HEK293 (cell line): ENCODE measurements around the gene EDIL3.
A peak's percentile ranks its signal among the peaks of the same experiment; 100 is the strongest.

Experiments used
- CTCF ChIA-PET: fragments of 350-600 bp; formaldehyde crosslinking; extraction: SDS; loops from one replicate; lab custom pipeline; 2021; ENCODE audit warnings: antibody characterized with exemption; lab: Yijun Ruan, JAX
- POLR2A ChIA-PET: fragments of 300-600 bp; formaldehyde crosslinking; extraction: SDS; loops from one replicate; lab custom pipeline; 2020; ENCODE audit warnings: antibody characterized with exemption, inconsistent platforms; lab: Yijun Ruan, JAX
- H3K27ac ChIP-seq: fragments of 200-500 bp; sonication (Bioruptor generic); 2 replicates; pipeline ENCODE4 v1.5.1; 2014; ENCODE audit warnings: low read depth, low read length, control low read depth, inconsistent platforms; ENCODE audit errors: extremely low read depth
- H3K36me3 ChIP-seq, 2 experiments: fragments of 200-500 bp in 1 of 2; sonication (Bioruptor generic) in 1 of 2; 1 replicate in 1 of 2; 2 replicates in 1 of 2; pipeline ENCODE4 v1.5.1; 2014 to 2017; ENCODE audit warnings: inconsistent platforms in 2 of 2, low read length in 2 of 2; ENCODE audit not compliant: control insufficient read depth in 2 of 2, insufficient read depth in 1 of 2
- H3K4me1 ChIP-seq: fragments of 200-500 bp; sonication (Bioruptor generic); 2 replicates; pipeline ENCODE4 v1.5.1; 2014; ENCODE audit warnings: mild to moderate bottlenecking, low read length, inconsistent platforms; ENCODE audit not compliant: control insufficient read depth, insufficient read depth
- H3K4me3 ChIP-seq: 2 replicates; pipeline ENCODE4 v1.5.1; 2011; ENCODE audit warnings: low read depth, mild to moderate bottlenecking, control low read depth, low read length, moderate library complexity
- H3K9me3 ChIP-seq: fragments of 200-500 bp; sonication (Bioruptor generic); 2 replicates; pipeline ENCODE4 v1.5.1; 2014; ENCODE audit warnings: low read depth, low read length, inconsistent platforms; ENCODE audit not compliant: control insufficient read depth, insufficient read depth
- CTCF ChIP-seq: fragments of 450-650 bp; formaldehyde crosslinking; IDR thresholded peaks from 2 replicates; pipeline ENCODE4 v1.5.1; 2016; ENCODE audit warnings: missing biosample characterization, missing genetic modification characterization
- EGR2 ChIP-seq: fragments of 450-650 bp; formaldehyde crosslinking; IDR thresholded peaks from 2 replicates; pipeline ENCODE4 v1.5.1; 2016; ENCODE audit warnings: low read depth, missing biosample characterization, missing genetic modification characterization
- IKZF3 ChIP-seq: fragments of 450-650 bp; IDR thresholded peaks from 2 replicates; pipeline ENCODE4 v1.5.0; 2018; ENCODE audit warnings: missing biosample characterization, mild to moderate bottlenecking, missing genetic modification characterization, moderate library complexity
- MEIS1 ChIP-seq: sonication (generic); formaldehyde crosslinking; IDR thresholded peaks from 2 replicates; pipeline ENCODE4 v1.8.1; 2022; ENCODE audit warnings: missing genetic modification reagents, mild to moderate bottlenecking, borderline replicate concordance
- SETDB1 ChIP-seq: IDR thresholded peaks from one replicate; pipeline ENCODE4 v1.6.1; 2017; ENCODE audit warnings: mild to moderate bottlenecking, low read length, moderate library complexity, mixed read lengths; ENCODE audit not compliant: insufficient read length
- ZBTB49 ChIP-seq: fragments of 450-650 bp; formaldehyde crosslinking; IDR thresholded peaks from 2 replicates; pipeline ENCODE4 v1.5.1; 2016; ENCODE audit warnings: missing biosample characterization, missing genetic modification characterization, low read depth
- ZBTB6 ChIP-seq: fragments of 450-650 bp; formaldehyde crosslinking; IDR thresholded peaks from 2 replicates; pipeline ENCODE4 v1.5.1; 2017; ENCODE audit warnings: missing biosample characterization, missing genetic modification characterization
- ZFP37 ChIP-seq: fragments of 450-650 bp; formaldehyde crosslinking; IDR thresholded peaks from 2 replicates; pipeline ENCODE4 v1.5.1; 2016; ENCODE audit warnings: missing biosample characterization, missing genetic modification characterization
- ZNF133 ChIP-seq: fragments of 450-650 bp; formaldehyde crosslinking; IDR thresholded peaks from 2 replicates; pipeline ENCODE4 v1.5.1; 2016; ENCODE audit warnings: missing biosample characterization, missing genetic modification characterization
- ZNF16 ChIP-seq: fragments of 450-650 bp; formaldehyde crosslinking; IDR thresholded peaks from 2 replicates; pipeline ENCODE4 v1.5.1; 2016; ENCODE audit warnings: low read depth, missing biosample characterization, missing genetic modification characterization
- ZNF19 ChIP-seq: fragments of 450-650 bp; formaldehyde crosslinking; IDR thresholded peaks from 2 replicates; pipeline ENCODE4; 2016; ENCODE audit warnings: missing biosample characterization, missing genetic modification characterization, low read depth
- ZNF202 ChIP-seq: fragments of 450-650 bp; formaldehyde crosslinking; IDR thresholded peaks from 2 replicates; pipeline ENCODE4 v1.5.1; 2016; ENCODE audit warnings: missing biosample characterization, missing genetic modification characterization, borderline replicate concordance
- ZNF266 ChIP-seq: fragments of 450-650 bp; formaldehyde crosslinking; IDR thresholded peaks from 2 replicates; pipeline ENCODE4 v1.5.1; 2016; ENCODE audit warnings: missing biosample characterization, missing genetic modification characterization, low read depth
- ZNF341 ChIP-seq: fragments of 450-650 bp; formaldehyde crosslinking; IDR thresholded peaks from 2 replicates; pipeline ENCODE4; 2016; ENCODE audit warnings: low read depth, missing biosample characterization, missing genetic modification characterization
- ZNF510 ChIP-seq: fragments of 450-650 bp; formaldehyde crosslinking; IDR thresholded peaks from 2 replicates; pipeline ENCODE4 v1.5.1; 2018; ENCODE audit warnings: mild to moderate bottlenecking, missing genetic modification characterization, missing biosample characterization; ENCODE audit not compliant: insufficient replicate concordance
- ZNF549 ChIP-seq: fragments of 450-650 bp; IDR thresholded peaks from 2 replicates; pipeline ENCODE4 v1.5.1; 2018; ENCODE audit warnings: missing biosample characterization, missing genetic modification characterization, mild to moderate bottlenecking, inconsistent platforms, moderate library complexity
- ZNF580 ChIP-seq: fragments of 450-650 bp; formaldehyde crosslinking; IDR thresholded peaks from 2 replicates; pipeline ENCODE4 v1.5.1; 2016; ENCODE audit warnings: missing biosample characterization, missing genetic modification characterization
- ZNF596 ChIP-seq: fragments of 450-650 bp; IDR thresholded peaks from 2 replicates; pipeline ENCODE4 v1.5.0; 2018; ENCODE audit warnings: missing biosample characterization, mild to moderate bottlenecking, missing genetic modification characterization, moderate library complexity
- ZNF654 ChIP-seq: fragments of 450-650 bp; formaldehyde crosslinking; IDR thresholded peaks from 2 replicates; pipeline ENCODE4 v1.5.1; 2016; ENCODE audit warnings: low read depth, missing biosample characterization, missing genetic modification characterization
- ZNF660 ChIP-seq: fragments of 450-650 bp; IDR thresholded peaks from 2 replicates; pipeline ENCODE4 v1.5.1; 2018; ENCODE audit warnings: missing biosample characterization, mild to moderate bottlenecking, missing genetic modification characterization
- ZNF785 ChIP-seq: fragments of 450-650 bp; formaldehyde crosslinking; IDR thresholded peaks from 2 replicates; pipeline ENCODE4 v1.5.1; 2016; ENCODE audit warnings: missing biosample characterization, missing genetic modification characterization
- ZSCAN23 ChIP-seq: fragments of 450-650 bp; formaldehyde crosslinking; IDR thresholded peaks from 2 replicates; pipeline ENCODE4 v1.5.1; 2016; ENCODE audit warnings: missing biosample characterization, missing genetic modification characterization
- ZSCAN4 ChIP-seq: fragments of 450-650 bp; formaldehyde crosslinking; IDR thresholded peaks from 2 replicates; pipeline ENCODE4 v1.5.1; 2017; ENCODE audit warnings: missing biosample characterization, missing genetic modification characterization
- TF ChIP-seq, protein P1 (sequence below): fragments of 450-650 bp; formaldehyde crosslinking; IDR thresholded peaks from 2 replicates; pipeline ENCODE4 v1.5.1; 2016; ENCODE audit warnings: missing biosample characterization, missing genetic modification characterization
- TF ChIP-seq, protein P2 (sequence below): sonication (generic); formaldehyde crosslinking; IDR thresholded peaks from 2 replicates; pipeline ENCODE4 v1.8.1; 2022; ENCODE audit warnings: mild to moderate bottlenecking, moderate library complexity, missing genetic modification reagents

Gene EDIL3

DNA sequence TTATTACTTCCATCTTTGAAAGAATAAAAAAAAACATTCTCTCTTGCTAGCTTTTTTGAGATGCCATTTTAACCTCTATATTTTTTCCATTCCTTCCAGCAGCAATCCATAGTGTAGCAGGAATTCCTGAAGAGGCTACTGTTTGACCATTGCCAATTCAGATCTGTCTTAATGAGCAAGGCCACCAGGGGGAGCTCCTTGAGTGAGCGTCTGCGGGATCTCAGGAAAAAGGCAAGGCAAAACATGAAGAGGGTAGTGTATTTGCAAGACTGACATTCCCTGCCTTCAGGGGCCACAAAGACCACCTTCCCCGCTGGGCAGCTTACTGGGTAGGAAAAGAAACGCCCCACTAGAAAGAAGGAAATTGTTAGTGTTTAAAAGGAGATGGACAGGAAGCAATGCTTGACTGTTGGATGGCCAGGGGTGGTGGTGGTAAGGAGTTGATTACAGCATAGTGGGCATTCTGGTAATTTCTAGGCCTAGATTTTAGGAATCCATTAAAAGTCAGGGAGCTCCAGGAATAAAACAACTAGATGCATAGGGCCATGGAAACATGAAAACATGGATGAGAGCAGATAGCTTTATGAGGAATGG lies 457.4 kb downstream of the EDIL3 start:
- no peak overlapping the region for H3K27ac ChIP-seq
- no peaks in the 10 kb centered on the region for H3K9me3 ChIP-seq
- POLR2A ChIA-PET, result no interaction called here
- H3K4me1 ChIP-seq, result no peaks in the 10 kb centered on the region
- no peaks in the 10 kb centered on the region for H3K36me3 ChIP-seq
- no peak overlapping the region for H3K4me3 ChIP-seq
- no peak for TF ChIP-seq ZNF341
- peak; percentile 12; the same call in 1 of the 2 replicates for TF ChIP-seq ZNF580
- TF ChIP-seq ZNF660 (tag by site-specific recombination), result peak; percentile 78
- peak; percentile 39; the same call in 1 of the 2 replicates for TF ChIP-seq CTCF (tag by site-specific recombination)
- TF ChIP-seq, protein P1, sequence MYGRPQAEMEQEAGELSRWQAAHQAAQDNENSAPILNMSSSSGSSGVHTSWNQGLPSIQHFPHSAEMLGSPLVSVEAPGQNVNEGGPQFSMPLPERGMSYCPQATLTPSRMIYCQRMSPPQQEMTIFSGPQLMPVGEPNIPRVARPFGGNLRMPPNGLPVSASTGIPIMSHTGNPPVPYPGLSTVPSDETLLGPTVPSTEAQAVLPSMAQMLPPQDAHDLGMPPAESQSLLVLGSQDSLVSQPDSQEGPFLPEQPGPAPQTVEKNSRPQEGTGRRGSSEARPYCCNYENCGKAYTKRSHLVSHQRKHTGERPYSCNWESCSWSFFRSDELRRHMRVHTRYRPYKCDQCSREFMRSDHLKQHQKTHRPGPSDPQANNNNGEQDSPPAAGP (tag by site-specific recombination), result no peak
- 0 out of 2 replicates have a peak, but pooled peaks have one; percentile 11 for TF ChIP-seq IKZF3 (tag by site-specific recombination)
- TF ChIP-seq ZBTB49, result no peak
- peak; percentile 76 for TF ChIP-seq ZNF654 (tag by site-specific recombination)
- CTCF ChIA-PET, result interaction anchor here (0.6 to 5.1 kb wide), 38 partner anchors 8 to 1670 kb away, joined by 3 to 62 read pairs (median 4); partner anchors contain the start of gene HAPLN1

DNA sequence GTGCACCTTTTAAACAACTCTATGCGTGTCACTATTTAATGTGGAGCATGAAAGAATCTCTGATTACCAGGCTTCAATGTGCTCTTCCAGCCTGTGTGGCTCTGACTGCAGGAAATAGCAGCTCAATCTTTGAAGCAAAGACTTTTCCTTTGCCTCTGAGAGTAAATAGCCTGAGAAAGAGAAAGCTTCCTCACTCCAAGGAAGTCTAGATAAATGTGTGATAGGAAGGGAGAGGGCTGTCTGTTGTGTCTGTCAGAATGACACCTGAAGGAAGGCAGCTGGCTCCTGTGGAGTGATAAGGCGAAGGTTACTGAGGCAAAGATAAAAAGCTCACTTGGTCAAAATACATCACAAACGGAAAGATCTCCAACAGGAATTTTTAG lies 458.7 kb downstream of the EDIL3 start:
- Histone ChIP-seq H3K36me3 (no peaks in the 10 kb centered on the region), H3K4me3 (no peak overlapping the region), H3K9me3 (no peaks in the 10 kb centered on the region), H3K27ac (no peak overlapping the region), H3K4me1 (no peaks in the 10 kb centered on the region)
- CTCF ChIA-PET, result interaction anchor here (0.6 to 5.1 kb wide), 10 partner anchors 12 to 1976 kb away, joined by 3 to 62 read pairs (median 4); partner anchors contain the start of gene HAPLN1
- TF ChIP-seq, protein P2, sequence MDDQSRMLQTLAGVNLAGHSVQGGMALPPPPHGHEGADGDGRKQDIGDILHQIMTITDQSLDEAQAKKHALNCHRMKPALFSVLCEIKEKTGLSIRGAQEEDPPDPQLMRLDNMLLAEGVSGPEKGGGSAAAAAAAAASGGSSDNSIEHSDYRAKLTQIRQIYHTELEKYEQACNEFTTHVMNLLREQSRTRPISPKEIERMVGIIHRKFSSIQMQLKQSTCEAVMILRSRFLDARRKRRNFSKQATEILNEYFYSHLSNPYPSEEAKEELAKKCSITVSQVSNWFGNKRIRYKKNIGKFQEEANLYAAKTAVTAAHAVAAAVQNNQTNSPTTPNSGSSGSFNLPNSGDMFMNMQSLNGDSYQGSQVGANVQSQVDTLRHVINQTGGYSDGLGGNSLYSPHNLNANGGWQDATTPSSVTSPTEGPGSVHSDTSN (CRISPR knock-in tag), result no peak
- TF ChIP-seq ZBTB6 (no peak), ZNF266 (tag by site-specific recombination) (no peak), ZNF596 (tag by site-specific recombination) (no peak), ZNF785 (tag by site-specific recombination) (no peak), MEIS1 (CRISPR knock-in tag) (no peak), ZSCAN4 (no peak), ZSCAN23 (tag by site-specific recombination) (no peak), ZNF202 (tag by site-specific recombination) (no peak), ZNF16 (no peak), ZNF510 (tag by site-specific recombination) (no peak), SETDB1 (no peak), ZNF19 (tag by site-specific recombination) (no peak), ZFP37 (tag by site-specific recombination) (no peak), ZNF133 (tag by site-specific recombination) (no peak), ZNF549 (tag by site-specific recombination) (no peak), EGR2 (no peak)
- POLR2A ChIA-PET, result interaction anchor here (1.0 kb wide), 1 partner anchor 460 kb away, joined by 3 read pairs; no protein-coding TSS in a partner anchor
